Keratinocyte (primary cell): Measurements from ENCODE around the gene TRUB1. TPM values are rescaled to one million over a fixed set of nuclear protein-coding genes. Genes with fewer than 3 reads are reported as not detected.

ENCODE experiments used
- DNase-seq: peaks from one replicate; pipeline ENCODE4 v3.0.0-alpha.2; 2011; ENCODE audit warnings: low read depth, missing footprints, low spot score
- FAIRE-seq: peaks from 2 replicates; lab custom pipeline; 2011; peaks lifted over from hg19 to GRCh38; lab: Jason Lieb, UNC
- H2AFZ ChIP-seq: 2 replicates; pipeline ENCODE4 v1.6.0; 2012; ENCODE audit warnings: low read length, control low read depth, inconsistent platforms; ENCODE audit not compliant: control insufficient read depth
- H3K27ac ChIP-seq: 2 replicates; pipeline ENCODE4 v1.5.1; 2011; ENCODE audit warnings: low read length; ENCODE audit not compliant: control insufficient read depth, insufficient read depth
- H3K27me3 ChIP-seq: 3 replicates; pipeline ENCODE4 v1.6.0; 2011; ENCODE audit warnings: low read length; ENCODE audit not compliant: control insufficient read depth, insufficient read depth; ENCODE audit errors: extremely low read depth
- H3K36me3 ChIP-seq, 2 experiments: 2 replicates in 1 of 2; 3 replicates in 1 of 2; pipeline ENCODE4 v1.5.1; 2011; ENCODE audit warnings: low read length in 2 of 2, mild to moderate bottlenecking in 1 of 2; ENCODE audit not compliant: control insufficient read depth in 2 of 2, insufficient read depth in 2 of 2; ENCODE audit errors: extremely low read depth in 1 of 2
- H3K4me1 ChIP-seq: 3 replicates; pipeline ENCODE4 v1.5.1; 2011; ENCODE audit warnings: low read length; ENCODE audit not compliant: control insufficient read depth, insufficient read depth; ENCODE audit errors: extremely low read depth
- H3K4me2 ChIP-seq: 3 replicates; pipeline ENCODE4 v1.6.0; 2011; ENCODE audit warnings: low read depth, low read length; ENCODE audit not compliant: control insufficient read depth, insufficient read depth; ENCODE audit errors: extremely low read depth
- H3K4me3 ChIP-seq, 3 experiments: fragments of 200-600 bp in 1 of 3; sonication (generic) in 1 of 3; 2 replicates in 2 of 3; 3 replicates in 1 of 3; pipeline ENCODE4 v1.5.1; 2011 to 2016; ENCODE audit warnings: low read length in 3 of 3, mild to moderate bottlenecking in 3 of 3, control low read depth in 2 of 3, inconsistent platforms in 1 of 3, low read depth in 1 of 3, mixed read lengths in 1 of 3, mixed run types in 1 of 3, moderate library complexity in 1 of 3; ENCODE audit not compliant: control insufficient read depth in 2 of 3, insufficient read depth in 2 of 3; ENCODE audit errors: extremely low read depth in 1 of 3
- H3K79me2 ChIP-seq: 2 replicates; pipeline ENCODE4 v1.6.0; 2012; ENCODE audit warnings: low read length; ENCODE audit not compliant: control insufficient read depth, insufficient read depth
- H3K9ac ChIP-seq: 3 replicates; pipeline ENCODE4 v1.6.0; 2011; ENCODE audit warnings: low read length; ENCODE audit not compliant: control insufficient read depth, insufficient read depth; ENCODE audit errors: extremely low read depth
- H3K9me1 ChIP-seq: 3 replicates; pipeline ENCODE4 v1.6.0; 2011; ENCODE audit warnings: low read length; ENCODE audit not compliant: control insufficient read depth, insufficient read depth; ENCODE audit errors: extremely low read depth
- H3K9me3 ChIP-seq: 2 replicates; pipeline ENCODE4 v1.5.1; 2012; ENCODE audit warnings: low read depth, low read length; ENCODE audit not compliant: control insufficient read depth
- H4K20me1 ChIP-seq: 3 replicates; pipeline ENCODE4 v1.6.0; 2011; ENCODE audit warnings: low read length; ENCODE audit not compliant: control insufficient read depth, insufficient read depth; ENCODE audit errors: extremely low read depth
- CTCF ChIP-seq, 3 experiments: IDR thresholded peaks in 1 of 3; conservative IDR thresholded peaks in 1 of 3; optimal IDR thresholded peaks in 1 of 3; 2 replicates in 2 of 3; 3 replicates in 1 of 3; pipeline versions ENCODE3 to v1.5.1; 2011; ENCODE audit warnings: low read length in 3 of 3, mild to moderate bottlenecking in 3 of 3, moderate library complexity in 2 of 3, control low read depth in 1 of 3, inconsistent platforms in 1 of 3; ENCODE audit not compliant: insufficient read depth in 2 of 3; ENCODE audit errors: extremely low read depth in 1 of 3
- EZH2 ChIP-seq: IDR thresholded peaks from one replicate; pipeline ENCODE4 v1.6.1; 2012; ENCODE audit warnings: inconsistent platforms, mild to moderate bottlenecking, low read length, moderate library complexity
- dilution Hi-C: fragments of 300-500 bp; cut with MboI; formaldehyde crosslinking; loops from one replicate; pipeline ENCODE4 v1.7.0; 2020; ENCODE audit warnings: low sequenced_read_pairs; ENCODE audit not compliant: extremely low pct_ligation_motif_present
- polyA plus RNA-seq, 5 experiments: library from polyadenylated mRNA; depleted of rRNA in 3 of 5; stranded (reverse) in 3 of 5; stranded (forward) in 1 of 5; unstranded in 1 of 5; fragments of >200 nt; gene quantifications; 1 replicate in 1 of 5; 2 replicates in 3 of 5; 3 replicates in 1 of 5; pipeline versions ENCODE4 v1.2.1 to v1.2.3, GENCODE V29; 2011 to 2012; ENCODE audit warnings: missing spikeins in 2 of 5, low read depth in 1 of 5, low replicate concordance in 1 of 5

TRUB1 gene
- polyA plus RNA-seq, 1 donor (not counting 4 experiments of a cell fraction or from before 2014, with no cell fraction given), result 20.5 TPM

GRCh38 chr10:114973997-114974396 lies 36.0 kb downstream of the TRUB1 start:
- H3K9ac ChIP-seq, result no peak overlapping the region
- FAIRE-seq, result no peak
- no peaks in the 10 kb centered on the region for H3K4me1 ChIP-seq
- TF ChIP-seq CTCF (optimal IDR thresholded peaks at IDR 0.05 in 1 of 3, IDR thresholded peaks at IDR 0.05 in 1 of 3, conservative IDR thresholded peaks at IDR 0.05 in 1 of 3; ENCODE audit: extremely low read depth in 1 of 3, insufficient read depth in 2 of 3, low read length in 3 of 3), result no peak
- TF ChIP-seq EZH2, result no peak
- H3K79me2 ChIP-seq, result peaks cover 11% of the 10 kb centered on the region
- H3K4me2 ChIP-seq, result no peak overlapping the region
- H3K9me1 ChIP-seq, result peaks cover 3% of the 10 kb centered on the region
- no peaks in the 10 kb centered on the region for H4K20me1 ChIP-seq
- peaks cover 3 to 4% of the 10 kb centered on the region in 2 experiments for H3K36me3 ChIP-seq
- no peak overlapping the region for H3K4me3 ChIP-seq
- dilution Hi-C loops, result no loop called here
- no peak overlapping the region for H3K27ac ChIP-seq
- DNase-seq, result no peak
- no peaks in the 10 kb centered on the region for H3K27me3 ChIP-seq
- no peaks in the 10 kb centered on the region for H3K9me3 ChIP-seq
- no peak overlapping the region for H2AFZ ChIP-seq

- dilution Hi-C loops, result no loop called here
- no peak overlapping the region for H3K27ac ChIP-seq
- no peaks in the 10 kb centered on the region for H3K27me3 ChIP-seq
- peaks cover 3% of the 10 kb centered on the region for H3K9me1 ChIP-seq
- no peak for FAIRE-seq
- no peak overlapping the region for H2AFZ ChIP-seq
- no peaks in the 10 kb centered on the region for H4K20me1 ChIP-seq
- no peak overlapping the region for H3K9ac ChIP-seq
- DNase-seq, result no peak
- H3K4me1 ChIP-seq, result no peaks in the 10 kb centered on the region
- no peak overlapping the region for H3K4me2 ChIP-seq
- TF ChIP-seq EZH2 (no peak), CTCF (optimal IDR thresholded peaks at IDR 0.05 in 1 of 3, IDR thresholded peaks at IDR 0.05 in 1 of 3, conservative IDR thresholded peaks at IDR 0.05 in 1 of 3; ENCODE audit: extremely low read depth in 1 of 3, insufficient read depth in 2 of 3, low read length in 3 of 3) (no peak)
- H3K36me3 ChIP-seq, result peaks cover 3 to 4% of the 10 kb centered on the region in 2 experiments
- H3K79me2 ChIP-seq, result peaks cover 9% of the 10 kb centered on the region
- H3K4me3 ChIP-seq, result no peak overlapping the region
- no peaks in the 10 kb centered on the region for H3K9me3 ChIP-seq
Measured at GRCh38 chr10:114974625-114975024, 36.6 kb downstream of the TRUB1 start.
